Type B pancreatic cell (in vitro differentiated cells): Measurements from ENCODE around the gene ARHGEF6. TPM values are rescaled to one million over a fixed set of nuclear protein-coding genes. Genes with fewer than 3 reads are reported as not detected.
A peak's percentile ranks its signal among the peaks of the same experiment; 100 is the strongest.

ENCODE experiments used
- DNase-seq: peaks from one replicate; pipeline ENCODE4 v3.0.0; 2021; ENCODE audit warnings: mixed read lengths; ENCODE audit not compliant: unreplicated experiment; ENCODE audit errors: extremely low spot score
- H3K27ac Mint-ChIP-seq: 2 replicates; pipeline ENCODE4 v1.8.0; 2021; ENCODE audit warnings: mild to moderate bottlenecking, mixed read lengths
- H3K27me3 Mint-ChIP-seq: 2 replicates; pipeline ENCODE4 v1.8.0; 2021; ENCODE audit warnings: mixed read lengths
- H3K36me3 Mint-ChIP-seq: 2 replicates; pipeline ENCODE4 v1.8.0; 2021; ENCODE audit warnings: mixed read lengths
- H3K4me1 Mint-ChIP-seq: one replicate; pipeline ENCODE4 v1.8.0; 2021; ENCODE audit warnings: mixed read lengths; ENCODE audit not compliant: unreplicated experiment
- H3K4me3 Mint-ChIP-seq: 2 replicates; pipeline ENCODE4 v1.8.0; 2021; ENCODE audit warnings: mild to moderate bottlenecking, mixed read lengths
- H3K9me3 Mint-ChIP-seq: 2 replicates; pipeline ENCODE4 v1.8.0; 2021; ENCODE audit warnings: mixed read lengths
- CTCF ChIP-seq: fragments of 200-600 bp; sonication (generic); conservative IDR thresholded peaks from 2 replicates; pipeline ENCODE4 v1.5.0; 2021; ENCODE audit warnings: antibody characterized with exemption, mild to moderate bottlenecking
- total RNA-seq: library from RNA; stranded (reverse); gene quantifications from 2 replicates; pipeline ENCODE4 v1.2.1, GENCODE V29; 2021; ENCODE audit warnings: low replicate concordance

Gene ARHGEF6
- total RNA-seq, 1 donor from 2014 or later = 3.8 TPM

GRCh38 chrX:136768469-136769084 lies 12.2 kb downstream of the ARHGEF6 start:
- TF ChIP-seq CTCF = no peak
- Mint-ChIP-seq H3K27me3 (peaks cover 24% of the 10 kb centered on the region), H3K9me3 (peaks cover 3% of the 10 kb centered on the region), H3K4me1 (no peaks in the 10 kb centered on the region), H3K4me3 (peak overlapping the region; percentile 70), H3K36me3 (no peaks in the 10 kb centered on the region), H3K27ac (no peak overlapping the region)
- no peak for DNase-seq

- H3K4me1 Mint-ChIP-seq = no peaks in the 10 kb centered on the region
- TF ChIP-seq CTCF = peak; percentile 59
- H3K36me3 Mint-ChIP-seq = no peaks in the 10 kb centered on the region
- H3K4me3 Mint-ChIP-seq = peak overlapping the region; percentile 62
- H3K9me3 Mint-ChIP-seq = peaks cover 3% of the 10 kb centered on the region
- H3K27ac Mint-ChIP-seq = no peak overlapping the region
- DNase-seq = peak; percentile 71
- H3K27me3 Mint-ChIP-seq = peaks cover 24% of the 10 kb centered on the region
Measured at GRCh38 chrX:136767104-136767941, 13.4 kb downstream of the ARHGEF6 start.

GRCh38 chrX:136766785-136767103 lies 14.0 kb downstream of the ARHGEF6 start:
- H3K27me3 Mint-ChIP-seq = peaks cover 24% of the 10 kb centered on the region
- H3K4me1 Mint-ChIP-seq = no peaks in the 10 kb centered on the region
- no peak for TF ChIP-seq CTCF
- no peak for DNase-seq
- H3K36me3 Mint-ChIP-seq = no peaks in the 10 kb centered on the region
- peak overlapping the region; percentile 81 for H3K4me3 Mint-ChIP-seq
- no peak overlapping the region for H3K27ac Mint-ChIP-seq
- peaks cover under 1% of the 10 kb centered on the region for H3K9me3 Mint-ChIP-seq

- no peaks in the 10 kb centered on the region for H3K36me3 Mint-ChIP-seq
- H3K4me1 Mint-ChIP-seq = no peaks in the 10 kb centered on the region
- no peak for DNase-seq
- no peaks in the 10 kb centered on the region for H3K9me3 Mint-ChIP-seq
- no peak for TF ChIP-seq CTCF
- H3K4me3 Mint-ChIP-seq = peak overlapping the region; percentile 81
- no peak overlapping the region for H3K27ac Mint-ChIP-seq
- H3K27me3 Mint-ChIP-seq = peaks cover 24% of the 10 kb centered on the region
Measured at GRCh38 chrX:136765821-136766356, 14.8 kb downstream of the ARHGEF6 start.

- no peak overlapping the region for H3K27ac Mint-ChIP-seq
- no peaks in the 10 kb centered on the region for H3K4me1 Mint-ChIP-seq
- no peak for TF ChIP-seq CTCF
- no peaks in the 10 kb centered on the region for H3K36me3 Mint-ChIP-seq
- no peak overlapping the region for H3K4me3 Mint-ChIP-seq
- no peaks in the 10 kb centered on the region for H3K9me3 Mint-ChIP-seq
- no peak for DNase-seq
- peaks cover 21% of the 10 kb centered on the region for H3K27me3 Mint-ChIP-seq
Measured at GRCh38 chrX:136764206-136764605, 16.5 kb downstream of the ARHGEF6 start.
